ENCODE data around the gene NANOS2.

The NANOS2 gene

DNA sequence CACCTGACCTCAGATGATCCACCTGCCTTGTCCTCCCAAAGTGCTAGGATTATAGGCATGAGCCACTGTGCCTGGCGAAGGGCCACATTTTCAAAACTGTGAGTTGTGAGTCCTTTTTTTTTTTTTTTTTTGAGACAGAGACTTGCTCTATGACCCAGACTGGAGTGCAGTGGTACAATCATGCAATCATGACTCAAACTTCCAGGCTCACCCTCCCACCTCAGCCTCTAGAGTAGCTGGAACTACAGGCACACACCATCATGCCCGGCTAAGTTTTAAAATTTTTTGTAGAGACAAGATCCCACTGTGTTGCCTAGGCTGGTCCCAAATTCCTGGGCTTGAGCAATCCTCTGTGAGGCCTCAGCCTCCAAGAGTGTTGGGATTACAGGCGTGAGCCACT lies 8.4 kb downstream of the NANOS2 start:
- H3K9me2 ChIP-seq (ENCODE audit: low read depth, low read length), result no peaks in the 10 kb centered on the region
- H2AFZ ChIP-seq (ENCODE audit: low read length), result no peak overlapping the region

DNA sequence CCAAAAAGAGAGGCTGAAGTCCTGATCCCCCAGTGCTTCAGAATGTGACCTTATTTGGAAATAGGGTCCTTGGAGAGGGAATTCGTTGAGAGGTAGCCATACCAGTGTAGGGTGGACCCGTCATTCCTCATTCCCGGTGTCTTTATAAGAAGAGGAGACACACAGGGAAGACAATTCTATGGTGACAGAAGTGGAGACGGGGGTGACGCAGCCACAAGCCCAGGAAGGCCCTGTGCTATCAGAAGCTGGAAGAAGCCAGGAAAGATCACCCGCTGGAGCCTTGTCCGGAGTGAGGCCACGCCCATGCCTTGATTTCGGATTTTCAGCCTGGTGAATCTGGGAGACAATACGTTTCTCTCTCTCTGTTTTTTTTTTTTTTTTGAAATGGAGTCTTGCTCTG lies 9.6 kb downstream of the NANOS2 start:
- H2AFZ ChIP-seq (ENCODE audit: low read length), result no peak overlapping the region

More for the DNA sequence above, 8.4 kb downstream of the NANOS2 start:
- Histone ChIP-seq H3K79me2 (ENCODE audit: insufficient read depth, low read length) (no peaks in the 10 kb centered on the region), H3K9ac (ENCODE audit: low read length) (no peak overlapping the region), H3K36me3 (ENCODE audit: insufficient read depth, low read length) (no peaks in the 10 kb centered on the region), H3K4me2 (ENCODE audit: low read length) (no peak overlapping the region), H3K27ac (ENCODE audit: low read depth, low read length, poor library complexity, severe bottlenecking) (no peak overlapping the region), H3F3A (ENCODE audit: insufficient read depth, low read length) (no peaks in the 10 kb centered on the region), H4K20me1 (ENCODE audit: insufficient read depth, low read length) (no peaks in the 10 kb centered on the region), H3K4me1 (ENCODE audit: insufficient read depth, low read length, severe bottlenecking) (peaks cover 10% of the 10 kb centered on the region), H3K27me3 (ENCODE audit: insufficient read depth, low read length) (peaks cover under 1% of the 10 kb centered on the region; the same call in 1 of the 2 replicates), H3K4me3 (ENCODE audit: low read depth, low read length, poor library complexity, severe bottlenecking) (no peak overlapping the region), H3K9me3 (ENCODE audit: low read length) (no peaks in the 10 kb centered on the region)
- TF ChIP-seq EZH2 (IDR thresholded peaks at IDR 0.05; ENCODE audit: borderline replicate concordance, low read length), result no peak
- TF ChIP-seq, protein P1, sequence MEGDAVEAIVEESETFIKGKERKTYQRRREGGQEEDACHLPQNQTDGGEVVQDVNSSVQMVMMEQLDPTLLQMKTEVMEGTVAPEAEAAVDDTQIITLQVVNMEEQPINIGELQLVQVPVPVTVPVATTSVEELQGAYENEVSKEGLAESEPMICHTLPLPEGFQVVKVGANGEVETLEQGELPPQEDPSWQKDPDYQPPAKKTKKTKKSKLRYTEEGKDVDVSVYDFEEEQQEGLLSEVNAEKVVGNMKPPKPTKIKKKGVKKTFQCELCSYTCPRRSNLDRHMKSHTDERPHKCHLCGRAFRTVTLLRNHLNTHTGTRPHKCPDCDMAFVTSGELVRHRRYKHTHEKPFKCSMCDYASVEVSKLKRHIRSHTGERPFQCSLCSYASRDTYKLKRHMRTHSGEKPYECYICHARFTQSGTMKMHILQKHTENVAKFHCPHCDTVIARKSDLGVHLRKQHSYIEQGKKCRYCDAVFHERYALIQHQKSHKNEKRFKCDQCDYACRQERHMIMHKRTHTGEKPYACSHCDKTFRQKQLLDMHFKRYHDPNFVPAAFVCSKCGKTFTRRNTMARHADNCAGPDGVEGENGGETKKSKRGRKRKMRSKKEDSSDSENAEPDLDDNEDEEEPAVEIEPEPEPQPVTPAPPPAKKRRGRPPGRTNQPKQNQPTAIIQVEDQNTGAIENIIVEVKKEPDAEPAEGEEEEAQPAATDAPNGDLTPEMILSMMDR (IDR thresholded peaks at IDR 0.05; ENCODE audit: low read length), result no peak

DNA sequence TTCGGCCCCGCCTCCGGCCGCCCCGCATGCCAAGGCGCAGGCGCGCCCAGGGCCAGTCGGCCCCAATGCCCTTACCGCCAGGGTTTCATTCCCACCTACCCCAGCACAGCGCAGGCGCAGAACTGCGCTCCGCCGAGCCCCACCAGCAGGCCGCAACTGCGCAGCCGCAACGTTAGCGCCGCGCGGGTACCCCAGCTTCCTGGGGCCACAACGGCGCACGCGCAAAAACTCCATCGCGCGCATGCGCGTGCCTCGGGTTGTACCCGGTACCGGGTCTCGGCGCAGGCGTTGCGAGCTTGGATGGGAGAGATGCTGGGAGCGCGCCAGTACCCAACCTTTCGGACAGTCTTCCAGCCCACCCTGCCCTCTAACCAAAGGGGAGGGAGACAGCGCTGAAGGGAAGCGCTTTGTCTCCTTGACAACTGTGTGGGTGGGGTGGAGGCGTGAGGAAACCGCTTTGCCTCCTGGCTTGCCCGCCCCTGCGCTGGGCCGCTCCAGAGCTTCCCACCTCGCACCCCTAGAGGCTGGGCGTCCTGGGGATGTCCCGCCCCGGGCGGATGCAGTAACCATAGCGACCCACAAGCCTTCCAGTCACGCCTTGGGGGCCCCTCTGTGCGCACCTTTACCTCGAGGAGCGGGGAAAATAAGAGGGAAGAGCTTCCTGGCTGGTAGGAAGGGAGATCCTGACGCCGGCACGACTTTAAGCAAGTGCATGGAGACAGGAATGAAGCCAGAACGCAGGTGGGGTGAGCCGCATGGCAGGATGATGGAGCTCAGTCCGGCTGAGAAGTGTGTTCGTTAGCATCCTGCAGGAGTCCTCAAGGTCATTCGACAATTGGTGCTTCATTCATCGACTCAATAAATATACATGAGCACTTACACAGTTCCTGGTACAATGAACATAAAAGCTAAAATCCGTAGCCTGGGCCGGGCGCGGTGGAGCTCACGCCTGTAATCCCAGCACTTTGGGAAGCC lies 11.6 kb downstream of the NANOS2 start:
- Histone ChIP-seq H3K4me2 (ENCODE audit: low read length) (peak overlapping the region; percentile 85), H3F3A (ENCODE audit: insufficient read depth, low read length) (no peaks in the 10 kb centered on the region), H3K4me1 (ENCODE audit: insufficient read depth, low read length, severe bottlenecking) (peaks cover 17% of the 10 kb centered on the region), H3K27ac (ENCODE audit: low read depth, low read length, poor library complexity, severe bottlenecking) (peak overlapping the region; percentile 31), H3K9me2 (ENCODE audit: low read depth, low read length) (no peaks in the 10 kb centered on the region), H3K9me3 (ENCODE audit: low read length) (no peaks in the 10 kb centered on the region), H2AFZ (ENCODE audit: low read length) (no peak overlapping the region), H3K36me3 (ENCODE audit: insufficient read depth, low read length) (peaks cover 23% of the 10 kb centered on the region; the same call in 1 of the 2 replicates), H3K4me3 (ENCODE audit: low read depth, low read length, poor library complexity, severe bottlenecking) (peak overlapping the region; percentile 96), H4K20me1 (ENCODE audit: insufficient read depth, low read length) (no peaks in the 10 kb centered on the region), H3K27me3 (ENCODE audit: insufficient read depth, low read length) (no peaks in the 10 kb centered on the region), H3K79me2 (ENCODE audit: insufficient read depth, low read length) (no peaks in the 10 kb centered on the region), H3K9ac (ENCODE audit: low read length) (peak overlapping the region; percentile 91)
- TF ChIP-seq, protein P1 (IDR thresholded peaks at IDR 0.05; ENCODE audit: low read length), result no peak
- no peak for TF ChIP-seq EZH2 (IDR thresholded peaks at IDR 0.05; ENCODE audit: borderline replicate concordance, low read length)

More for the DNA sequence above, 9.6 kb downstream of the NANOS2 start:
- Histone ChIP-seq H3K36me3 (ENCODE audit: insufficient read depth, low read length) (peaks cover 8% of the 10 kb centered on the region; the same call in 1 of the 2 replicates), H3K79me2 (ENCODE audit: insufficient read depth, low read length) (no peaks in the 10 kb centered on the region), H3K27me3 (ENCODE audit: insufficient read depth, low read length) (no peaks in the 10 kb centered on the region), H3K4me1 (ENCODE audit: insufficient read depth, low read length, severe bottlenecking) (peaks cover 17% of the 10 kb centered on the region), H3K4me3 (ENCODE audit: low read depth, low read length, poor library complexity, severe bottlenecking) (no peak overlapping the region), H3K9me3 (ENCODE audit: low read length) (no peaks in the 10 kb centered on the region), H3K4me2 (ENCODE audit: low read length) (no peak overlapping the region), H3K27ac (ENCODE audit: low read depth, low read length, poor library complexity, severe bottlenecking) (no peak overlapping the region), H4K20me1 (ENCODE audit: insufficient read depth, low read length) (no peaks in the 10 kb centered on the region), H3K9ac (ENCODE audit: low read length) (no peak overlapping the region), H3K9me2 (ENCODE audit: low read depth, low read length) (no peaks in the 10 kb centered on the region), H3F3A (ENCODE audit: insufficient read depth, low read length) (no peaks in the 10 kb centered on the region)
- TF ChIP-seq, protein P1 (IDR thresholded peaks at IDR 0.05; ENCODE audit: low read length), result no peak
- TF ChIP-seq EZH2 (IDR thresholded peaks at IDR 0.05; ENCODE audit: borderline replicate concordance, low read length), result no peak

Data from OCI-LY1 (cell line).